H9 (cell line): ENCODE measurements around the gene BIRC5. TPM values are rescaled to one million over a fixed set of nuclear protein-coding genes. Genes with fewer than 3 reads are reported as not detected.

Experiments
- DNase-seq: peaks from one replicate; pipeline ENCODE4 v3.0.0-alpha.2; 2017
- H2AFZ ChIP-seq: one replicate; pipeline ENCODE4 v1.6.1; 2013; ENCODE audit warnings: mild to moderate bottlenecking, low read length, control low read depth, moderate library complexity
- H2AK5ac ChIP-seq: 2 replicates; pipeline ENCODE4 v1.6.1; 2013; ENCODE audit warnings: low read length, control low read depth, mixed read lengths; ENCODE audit not compliant: insufficient read length
- H2BK120ac ChIP-seq: one replicate; pipeline ENCODE4 v1.6.1; 2013; ENCODE audit warnings: low read depth, mild to moderate bottlenecking, low read length, control low read depth, inconsistent platforms; ENCODE audit not compliant: poor library complexity, severe bottlenecking
- H2BK12ac ChIP-seq: 2 replicates; pipeline ENCODE4 v1.6.1; 2013; ENCODE audit warnings: low read length, control low read depth, mixed read lengths, low read depth; ENCODE audit not compliant: insufficient read length
- H2BK15ac ChIP-seq: 2 replicates; pipeline ENCODE4 v1.6.1; 2013; ENCODE audit warnings: low read depth, low read length, control low read depth
- H2BK20ac ChIP-seq: one replicate; pipeline ENCODE4 v1.6.1; 2013; ENCODE audit warnings: low read depth, mild to moderate bottlenecking, low read length, control low read depth, inconsistent platforms; ENCODE audit not compliant: poor library complexity, severe bottlenecking
- H2BK5ac ChIP-seq: 2 replicates; pipeline ENCODE4 v1.6.1; 2013; ENCODE audit warnings: low read length, control low read depth, mixed read lengths; ENCODE audit not compliant: insufficient read length
- H3K14ac ChIP-seq: 2 replicates; pipeline ENCODE4 v1.6.1; 2013; ENCODE audit warnings: low read length, control low read depth; ENCODE audit not compliant: insufficient read depth
- H3K18ac ChIP-seq: 2 replicates; pipeline ENCODE4 v1.6.1; 2013; ENCODE audit warnings: low read depth, mild to moderate bottlenecking, mixed read lengths, low read length, control low read depth; ENCODE audit not compliant: insufficient read length
- H3K23ac ChIP-seq: 2 replicates; pipeline ENCODE4 v1.6.1; 2013; ENCODE audit warnings: low read length, control low read depth, mixed read lengths, low read depth; ENCODE audit not compliant: insufficient read length
- H3K23me2 ChIP-seq: 2 replicates; pipeline ENCODE4 v1.6.1; 2013; ENCODE audit warnings: low read depth, mild to moderate bottlenecking, mixed read lengths, low read length, control low read depth; ENCODE audit not compliant: insufficient read length, poor library complexity, severe bottlenecking
- H3K27ac ChIP-seq: 2 replicates; pipeline ENCODE4 v1.5.1; 2013; ENCODE audit warnings: low read length, control low read depth, mixed read lengths, low read depth; ENCODE audit not compliant: insufficient read length
- H3K27me3 ChIP-seq: 2 replicates; pipeline ENCODE4 v1.6.1; 2013; ENCODE audit warnings: low read length, control low read depth, inconsistent platforms; ENCODE audit not compliant: insufficient read depth
- H3K4ac ChIP-seq: 2 replicates; pipeline ENCODE4 v1.6.1; 2013; ENCODE audit warnings: low read depth, mild to moderate bottlenecking, control low read depth, inconsistent platforms, low read length, moderate library complexity
- H3K4me1 ChIP-seq: 2 replicates; pipeline ENCODE4 v1.6.1; 2013; ENCODE audit warnings: low read length, control low read depth, inconsistent platforms; ENCODE audit not compliant: insufficient read depth
- H3K4me2 ChIP-seq: 2 replicates; pipeline ENCODE4 v1.6.1; 2013; ENCODE audit warnings: low read length, control low read depth, mixed read lengths; ENCODE audit not compliant: insufficient read length, insufficient read depth
- H3K56ac ChIP-seq: 2 replicates; pipeline ENCODE4 v1.6.1; 2013; ENCODE audit warnings: low read depth, mild to moderate bottlenecking, mixed read lengths, low read length, control low read depth; ENCODE audit not compliant: insufficient read length
- H3K79me1 ChIP-seq: 2 replicates; pipeline ENCODE4 v1.6.1; 2013; ENCODE audit warnings: low read depth, mild to moderate bottlenecking, moderate library complexity, low read length, control low read depth, inconsistent platforms; ENCODE audit not compliant: insufficient read depth, poor library complexity, severe bottlenecking
- H3K79me2 ChIP-seq: 2 replicates; pipeline ENCODE4 v1.6.1; 2013; ENCODE audit warnings: low read length, control low read depth, inconsistent platforms; ENCODE audit not compliant: insufficient read depth
- H3K9ac ChIP-seq: 2 replicates; pipeline ENCODE4 v1.6.1; 2013; ENCODE audit warnings: low read length, control low read depth, mixed read lengths; ENCODE audit not compliant: insufficient read length; ENCODE audit errors: extremely low read depth
- H3K9me3 ChIP-seq: one replicate; pipeline ENCODE4 v1.6.1; 2013; ENCODE audit warnings: low read depth, low read length, inconsistent platforms; ENCODE audit not compliant: control insufficient read depth
- H3T11ph ChIP-seq: one replicate; pipeline ENCODE4 v1.6.1; 2013; ENCODE audit warnings: mild to moderate bottlenecking, low read length, control low read depth, inconsistent platforms
- H4K20me1 ChIP-seq: one replicate; pipeline ENCODE4 v1.6.1; 2013; ENCODE audit not compliant: control insufficient read depth, insufficient read length, insufficient read depth
- H4K5ac ChIP-seq: 2 replicates; pipeline ENCODE4 v1.6.1; 2013; ENCODE audit warnings: low read depth, mild to moderate bottlenecking, mixed read lengths, low read length, control low read depth; ENCODE audit not compliant: insufficient read length
- H4K8ac ChIP-seq: replicated peaks from 2 replicates; pipeline ENCODE4 v1.6.1; 2013; ENCODE audit warnings: low read length, control low read depth, mixed read lengths, low read depth; ENCODE audit not compliant: insufficient read length
- H4K91ac ChIP-seq: 2 replicates; pipeline ENCODE4 v1.6.1; 2013; ENCODE audit warnings: low read depth, mild to moderate bottlenecking, moderate library complexity, mixed read lengths, low read length, control low read depth; ENCODE audit not compliant: insufficient read length
- H3K27ac Mint-ChIP-seq, 3 experiments: 2 replicates in 2 of 3; 3 replicates in 1 of 3; pipeline ENCODE4 v1.8.0; 2020 to 2021; ENCODE audit warnings: mixed read lengths in 3 of 3, mild to moderate bottlenecking in 1 of 3, moderate library complexity in 1 of 3
- H3K27me3 Mint-ChIP-seq: 2 replicates; pipeline ENCODE4 v1.8.0; 2021; ENCODE audit warnings: low read depth, mild to moderate bottlenecking, moderate library complexity, mixed read lengths
- H3K36me3 Mint-ChIP-seq, 3 experiments: 2 replicates in 2 of 3; 3 replicates in 1 of 3; pipeline ENCODE4 v1.8.0; 2020 to 2021; ENCODE audit warnings: low read depth in 3 of 3, mixed read lengths in 3 of 3; ENCODE audit not compliant: insufficient read depth in 1 of 3
- H3K4me1 Mint-ChIP-seq, 2 experiments: 2 replicates each; pipeline ENCODE4 v1.8.0; 2020; ENCODE audit warnings: mixed read lengths in 2 of 2
- H3K4me3 Mint-ChIP-seq, 2 experiments: 2 replicates in 1 of 2; 3 replicates in 1 of 2; pipeline ENCODE4 v1.8.0; 2020 to 2021; ENCODE audit warnings: mild to moderate bottlenecking in 2 of 2, mixed read lengths in 2 of 2, moderate library complexity in 1 of 2
- H3K9me3 Mint-ChIP-seq, 2 experiments: 2 replicates in 1 of 2; 3 replicates in 1 of 2; pipeline ENCODE4 v1.8.0; 2020; ENCODE audit warnings: mild to moderate bottlenecking in 2 of 2, mixed read lengths in 2 of 2, moderate library complexity in 1 of 2
- WGBS: extraction: QIAGEN DNeasy Blood & Tissue Kit; methylation state at CpG from one replicate; pipeline ENCODE4 v1.1.7; 2013; ENCODE audit warnings: missing lambda C conversion rate, low lambda C conversion rate, mixed read lengths; ENCODE audit not compliant: insufficient read length; ENCODE audit errors: extremely low coverage; 5-methylcytosine and 5-hydroxymethylcytosine counted together
- total RNA-seq: library from RNA; stranded (reverse); gene quantifications from 2 replicates; pipeline ENCODE4 v1.2.1, GENCODE V29; 2021
- TF ChIP-seq, protein P1 (sequence below): fragments of 200-600 bp; sonication (generic); conservative IDR thresholded peaks from 3 replicates; pipeline ENCODE4 v1.8.0; 2021; ENCODE audit warnings: antibody characterized with exemption, mild to moderate bottlenecking

The BIRC5 gene
- total RNA-seq, 1 experiment from 2014 or later = 97.8 TPM

DNA sequence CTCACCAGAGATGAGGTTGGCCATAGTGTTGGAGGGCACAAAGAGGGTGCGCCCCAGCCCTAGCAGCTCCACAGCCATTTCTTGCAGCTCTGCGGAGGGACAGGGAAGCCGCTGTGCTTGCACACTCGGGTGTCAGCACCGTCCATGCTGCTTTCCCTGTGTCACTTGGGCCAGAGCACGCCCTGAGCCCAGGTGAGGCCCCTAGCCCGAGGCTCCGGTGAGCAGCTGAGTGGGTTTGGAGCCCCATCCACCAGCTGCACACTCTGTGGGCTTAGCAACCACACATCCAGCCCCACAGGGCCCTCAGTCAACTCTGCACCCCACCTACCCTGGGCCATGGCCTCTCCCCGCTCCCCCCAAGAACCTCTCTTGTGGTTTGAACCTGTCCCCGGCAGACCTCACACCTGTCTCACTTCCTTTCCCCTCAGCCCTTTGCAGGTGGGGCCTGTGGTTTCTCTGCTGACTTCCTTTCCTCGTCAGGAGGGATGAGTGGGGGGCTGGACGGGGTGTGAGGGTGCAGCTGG is 38.1 kb downstream of the BIRC5 start:
- H4K20me1 ChIP-seq = no peaks in the 10 kb centered on the region
- no peak overlapping the region for H3K4ac ChIP-seq
- no peak overlapping the region for H3K23ac ChIP-seq
- H2BK15ac ChIP-seq = peak overlapping the region; percentile 19; the same call in 1 of the 2 replicates
- H4K5ac ChIP-seq = no peak overlapping the region
- H3K79me2 ChIP-seq = no peaks in the 10 kb centered on the region
- H3K27me3 ChIP-seq = no peaks in the 10 kb centered on the region
- H3K9me3 ChIP-seq = no peaks in the 10 kb centered on the region
- Mint-ChIP-seq H3K9me3 (peaks cover 3% of the 10 kb centered on the region in 2 experiments; a peak in 2 of 5 replicates), H3K27me3 (peaks cover 1% of the 10 kb centered on the region; the same call in 1 of the 2 replicates), H3K27ac (peak overlapping the region in 1 of 3 experiments; percentile 40; a peak in 1 of 7 replicates), H3K36me3 (no peaks in the 10 kb centered on the region), H3K4me3 (no peak overlapping the region), H3K4me1 (peaks cover 20 to 47% of the 10 kb centered on the region in 2 experiments)
- no peak overlapping the region for H4K8ac ChIP-seq
- no peak overlapping the region for H2BK5ac ChIP-seq
- no peak overlapping the region for H3K27ac ChIP-seq
- no peak overlapping the region for H3T11ph ChIP-seq
- H3K18ac ChIP-seq = no peak overlapping the region
- no peak overlapping the region for H3K56ac ChIP-seq
- H3K9ac ChIP-seq = no peak overlapping the region
- no peak overlapping the region for H2BK20ac ChIP-seq
- H3K4me1 ChIP-seq = peaks cover 3% of the 10 kb centered on the region; the same call in 1 of the 2 replicates
- H3K23me2 ChIP-seq = no peaks in the 10 kb centered on the region
- no peak overlapping the region for H2AK5ac ChIP-seq
- H4K91ac ChIP-seq = no peak overlapping the region
- H2AFZ ChIP-seq = no peak overlapping the region
- no peaks in the 10 kb centered on the region for H3K79me1 ChIP-seq
- no peak overlapping the region for H2BK120ac ChIP-seq
- H3K14ac ChIP-seq = no peak overlapping the region
- H3K4me2 ChIP-seq = no peak overlapping the region
- H2BK12ac ChIP-seq = no peak overlapping the region
- TF ChIP-seq, protein P1, sequence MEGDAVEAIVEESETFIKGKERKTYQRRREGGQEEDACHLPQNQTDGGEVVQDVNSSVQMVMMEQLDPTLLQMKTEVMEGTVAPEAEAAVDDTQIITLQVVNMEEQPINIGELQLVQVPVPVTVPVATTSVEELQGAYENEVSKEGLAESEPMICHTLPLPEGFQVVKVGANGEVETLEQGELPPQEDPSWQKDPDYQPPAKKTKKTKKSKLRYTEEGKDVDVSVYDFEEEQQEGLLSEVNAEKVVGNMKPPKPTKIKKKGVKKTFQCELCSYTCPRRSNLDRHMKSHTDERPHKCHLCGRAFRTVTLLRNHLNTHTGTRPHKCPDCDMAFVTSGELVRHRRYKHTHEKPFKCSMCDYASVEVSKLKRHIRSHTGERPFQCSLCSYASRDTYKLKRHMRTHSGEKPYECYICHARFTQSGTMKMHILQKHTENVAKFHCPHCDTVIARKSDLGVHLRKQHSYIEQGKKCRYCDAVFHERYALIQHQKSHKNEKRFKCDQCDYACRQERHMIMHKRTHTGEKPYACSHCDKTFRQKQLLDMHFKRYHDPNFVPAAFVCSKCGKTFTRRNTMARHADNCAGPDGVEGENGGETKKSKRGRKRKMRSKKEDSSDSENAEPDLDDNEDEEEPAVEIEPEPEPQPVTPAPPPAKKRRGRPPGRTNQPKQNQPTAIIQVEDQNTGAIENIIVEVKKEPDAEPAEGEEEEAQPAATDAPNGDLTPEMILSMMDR = no peak
- WGBS = no CpG with 5 or more reads among the region's 12 CpGs
- peak; percentile 43 for DNase-seq
